Osteocyte (in vitro differentiated cells): ENCODE results near the gene FRY. TPM values are rescaled to one million over a fixed set of nuclear protein-coding genes. Genes with fewer than 3 reads are reported as not detected.

Source experiments
- DNase-seq: peaks from one replicate; pipeline ENCODE4 v3.0.0; 2021; ENCODE audit warnings: mixed read lengths; ENCODE audit not compliant: unreplicated experiment; ENCODE audit errors: extremely low spot score
- H3K27ac Mint-ChIP-seq: one replicate; pipeline ENCODE4 v1.8.0; 2021; ENCODE audit warnings: mild to moderate bottlenecking, mixed read lengths; ENCODE audit not compliant: unreplicated experiment
- H3K27me3 Mint-ChIP-seq: one replicate; pipeline ENCODE4 v1.8.0; 2021; ENCODE audit warnings: mixed read lengths; ENCODE audit not compliant: unreplicated experiment
- H3K36me3 Mint-ChIP-seq: one replicate; pipeline ENCODE4 v1.8.0; 2021; ENCODE audit warnings: mixed read lengths; ENCODE audit not compliant: unreplicated experiment
- H3K4me1 Mint-ChIP-seq: one replicate; pipeline ENCODE4 v1.8.0; 2021; ENCODE audit warnings: mixed read lengths; ENCODE audit not compliant: unreplicated experiment
- H3K4me3 Mint-ChIP-seq: one replicate; pipeline ENCODE4 v1.8.0; 2021; ENCODE audit warnings: mild to moderate bottlenecking, moderate library complexity, mixed read lengths; ENCODE audit not compliant: unreplicated experiment
- H3K9me3 Mint-ChIP-seq: one replicate; pipeline ENCODE4 v1.8.0; 2021; ENCODE audit warnings: mixed read lengths; ENCODE audit not compliant: unreplicated experiment
- CTCF ChIP-seq: fragments of 200-600 bp; sonication (generic); IDR thresholded peaks from 2 replicates; pipeline ENCODE4 v1.5.0; 2021; ENCODE audit warnings: antibody characterized with exemption, mild to moderate bottlenecking, moderate library complexity
- total RNA-seq: library from RNA; stranded (reverse); gene quantifications from 2 replicates; pipeline ENCODE4 v1.2.1, GENCODE V29; 2021

FRY gene
- total RNA-seq, 1 donor from 2014 or later = 2.0 TPM

- Mint-ChIP-seq H3K27ac (peak overlapping the region; percentile 20), H3K36me3 (no peaks in the 10 kb centered on the region), H3K4me3 (no peak overlapping the region), H3K9me3 (no peaks in the 10 kb centered on the region), H3K4me1 (peaks cover 18% of the 10 kb centered on the region), H3K27me3 (no peaks in the 10 kb centered on the region)
- no peak for TF ChIP-seq CTCF
- DNase-seq = no peak
These were observed 193.3 kb downstream of the FRY start for GRCh38 chr13:32224916-32225315.

GRCh38 chr13:32225481-32225931 lies 193.9 kb downstream of the FRY start:
- DNase-seq = no peak
- H3K9me3 Mint-ChIP-seq = no peaks in the 10 kb centered on the region
- H3K36me3 Mint-ChIP-seq = no peaks in the 10 kb centered on the region
- TF ChIP-seq CTCF = no peak
- H3K4me1 Mint-ChIP-seq = peaks cover 18% of the 10 kb centered on the region
- peak overlapping the region; percentile 20 for H3K27ac Mint-ChIP-seq
- H3K27me3 Mint-ChIP-seq = peaks cover under 1% of the 10 kb centered on the region
- H3K4me3 Mint-ChIP-seq = no peak overlapping the region

GRCh38 chr13:32228330-32229041 lies 196.9 kb downstream of the FRY start:
- H3K4me1 Mint-ChIP-seq = peaks cover 18% of the 10 kb centered on the region
- H3K36me3 Mint-ChIP-seq = no peaks in the 10 kb centered on the region
- no peak for DNase-seq
- TF ChIP-seq CTCF = no peak
- H3K4me3 Mint-ChIP-seq = no peak overlapping the region
- no peak overlapping the region for H3K27ac Mint-ChIP-seq
- no peaks in the 10 kb centered on the region for H3K9me3 Mint-ChIP-seq
- H3K27me3 Mint-ChIP-seq = peaks cover 4% of the 10 kb centered on the region

GRCh38 chr13:32229443-32229842 lies 197.9 kb downstream of the FRY start:
- Mint-ChIP-seq H3K4me1 (peaks cover 18% of the 10 kb centered on the region), H3K4me3 (no peak overlapping the region), H3K36me3 (no peaks in the 10 kb centered on the region), H3K27ac (no peak overlapping the region), H3K27me3 (peaks cover 4% of the 10 kb centered on the region), H3K9me3 (no peaks in the 10 kb centered on the region)
- no peak for TF ChIP-seq CTCF
- DNase-seq = no peak

GRCh38 chr13:32232263-32232662 lies 200.7 kb downstream of the FRY start:
- no peak overlapping the region for H3K27ac Mint-ChIP-seq
- H3K36me3 Mint-ChIP-seq = peaks cover 2% of the 10 kb centered on the region
- peaks cover 5% of the 10 kb centered on the region for H3K4me1 Mint-ChIP-seq
- H3K27me3 Mint-ChIP-seq = peaks cover 4% of the 10 kb centered on the region
- H3K4me3 Mint-ChIP-seq = no peak overlapping the region
- no peaks in the 10 kb centered on the region for H3K9me3 Mint-ChIP-seq
- TF ChIP-seq CTCF = no peak
- no peak for DNase-seq
